Mononuclear cell (primary cell): Measurements from ENCODE around the gene GNB1L. TPM values are rescaled to one million over a fixed set of nuclear protein-coding genes. Genes with fewer than 3 reads are reported as not detected.

Source experiments
- H3K27me3 ChIP-seq: 2 replicates; pipeline ENCODE4 v1.6.0; 2011; ENCODE audit warnings: low read length, control low read depth; ENCODE audit not compliant: insufficient read depth
- H3K4me1 ChIP-seq: 2 replicates; pipeline ENCODE4 v1.5.1; 2011; ENCODE audit warnings: mild to moderate bottlenecking, low read length, control low read depth; ENCODE audit not compliant: insufficient read depth
- H3K4me3 ChIP-seq: 2 replicates; pipeline ENCODE4 v1.5.1; 2011; ENCODE audit warnings: mild to moderate bottlenecking, low read length, moderate library complexity
- H3K9me3 ChIP-seq: 2 replicates; pipeline ENCODE4 v1.5.1; 2011; ENCODE audit warnings: low read depth, mild to moderate bottlenecking, control low read depth, low read length
- total RNA-seq: library from RNA; depleted of rRNA; stranded (reverse); fragments of >200 nt; gene quantifications from one replicate; pipeline ENCODE4 v1.2.3, GENCODE V29; 2012

Gene GNB1L
- total RNA-seq, 1 donor: 1.0 TPM

DNA sequence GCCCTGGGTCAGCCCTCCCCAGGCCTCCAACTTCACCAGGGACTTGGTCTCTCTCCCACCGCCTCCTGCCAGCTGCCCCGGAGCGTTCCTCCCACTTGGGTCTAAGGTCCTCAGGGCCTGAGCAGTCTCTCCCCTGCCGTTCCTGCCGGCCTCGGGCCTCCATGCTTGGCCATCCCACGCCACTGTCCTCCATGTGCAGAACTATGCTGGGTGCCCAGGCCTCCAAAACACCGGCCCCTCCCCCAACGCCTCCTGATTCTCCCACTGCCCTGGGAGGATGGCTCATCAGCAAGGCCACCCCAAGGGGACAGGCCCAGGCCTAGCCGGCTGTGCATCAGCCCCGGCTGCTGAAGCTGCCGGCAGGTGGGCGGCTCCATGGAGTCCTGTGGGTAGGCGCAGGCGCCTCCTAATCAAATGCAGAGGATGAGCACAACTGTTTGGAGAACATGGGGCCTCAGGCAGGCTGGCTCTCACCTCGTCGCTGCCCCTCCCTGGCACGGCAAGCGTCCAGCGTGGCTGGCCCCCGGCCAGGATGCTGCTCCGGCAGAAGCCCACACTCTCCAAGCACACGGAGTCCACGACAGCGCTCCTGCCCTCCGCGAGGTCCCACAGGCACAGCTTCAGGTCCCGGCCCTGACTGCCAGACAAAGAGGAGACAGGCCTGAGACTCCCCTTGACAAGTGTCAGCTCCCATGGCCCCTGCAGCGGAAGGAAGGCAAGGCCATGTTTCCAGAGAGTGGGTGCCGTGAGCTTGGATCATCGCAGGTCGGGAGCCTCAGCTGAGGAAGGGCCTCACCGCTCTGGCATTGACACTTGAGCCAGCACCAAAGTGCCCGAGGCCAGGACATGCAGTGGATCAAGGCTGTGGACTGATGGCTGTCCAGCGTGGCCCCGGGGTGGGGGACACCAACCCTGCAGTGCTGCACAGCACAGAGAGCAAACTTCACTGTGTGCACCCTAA is 42.6 kb downstream of the GNB1L start:
- H3K27me3 ChIP-seq: no peaks in the 10 kb centered on the region
- H3K4me3 ChIP-seq: no peak overlapping the region
- H3K4me1 ChIP-seq: no peaks in the 10 kb centered on the region
- H3K9me3 ChIP-seq: no peaks in the 10 kb centered on the region

DNA sequence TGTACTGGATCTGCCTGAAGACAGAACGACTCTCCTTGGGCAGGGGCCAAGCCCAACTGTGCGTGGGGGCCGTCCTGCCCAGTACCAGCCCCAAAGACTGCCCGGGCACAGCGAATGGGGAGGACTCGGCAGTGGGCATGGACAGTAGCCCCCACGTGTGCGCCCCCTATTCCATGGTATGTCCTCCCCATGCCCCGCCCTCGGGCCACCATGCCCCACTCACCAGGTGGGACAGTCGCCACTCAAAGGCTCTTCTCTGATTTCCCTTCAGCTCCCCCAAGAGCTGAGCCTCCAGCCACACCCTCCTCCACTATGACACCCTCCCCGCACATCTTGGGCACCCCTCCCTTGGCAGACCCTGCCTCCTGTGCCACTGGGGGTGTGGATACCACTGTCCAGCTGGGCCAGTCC is 43.5 kb downstream of the GNB1L start:
- no peaks in the 10 kb centered on the region for H3K4me1 ChIP-seq
- no peak overlapping the region for H3K4me3 ChIP-seq
- H3K9me3 ChIP-seq: no peaks in the 10 kb centered on the region
- H3K27me3 ChIP-seq: no peaks in the 10 kb centered on the region

DNA sequence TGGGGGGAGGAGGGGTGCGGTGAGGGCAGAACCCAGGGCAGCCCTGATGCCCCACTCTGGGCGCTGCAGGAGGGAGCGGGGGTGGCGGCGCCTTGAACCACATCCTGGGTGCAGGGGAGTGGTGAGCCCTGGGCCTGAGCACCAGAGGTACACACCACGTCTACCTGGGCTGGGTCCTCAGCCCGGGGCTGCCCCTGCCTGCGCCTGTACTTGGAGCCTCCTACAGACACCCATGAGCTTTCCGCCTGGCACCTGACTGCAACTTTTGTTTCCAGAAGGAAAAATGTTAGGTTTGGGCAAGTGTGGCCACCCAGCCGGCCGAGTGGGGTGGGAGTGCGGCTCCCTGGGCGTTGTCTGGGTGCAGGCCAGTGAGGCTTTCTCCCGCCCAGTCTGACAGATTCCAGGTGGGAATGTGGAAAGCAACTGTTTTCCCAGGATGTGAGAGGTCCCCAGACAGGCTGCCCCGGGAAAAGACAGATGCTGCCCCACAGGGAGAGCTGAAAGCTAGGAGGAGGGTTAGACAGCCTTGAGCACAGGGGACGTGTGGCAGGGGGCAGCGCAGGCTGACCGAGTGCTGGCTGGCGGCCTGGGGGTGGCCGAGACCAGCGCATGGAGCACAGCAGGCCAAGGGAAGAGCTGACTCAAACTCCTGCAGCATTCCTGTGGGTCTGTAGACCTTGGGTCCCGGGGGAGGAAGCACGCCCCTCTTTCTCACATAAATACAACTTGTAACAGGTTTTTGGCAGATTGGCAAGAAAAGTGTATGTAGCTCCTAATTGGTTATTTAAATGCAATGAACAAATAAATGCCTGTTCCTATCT is 44.1 kb downstream of the GNB1L start:
- Histone ChIP-seq H3K9me3 (no peaks in the 10 kb centered on the region), H3K27me3 (no peaks in the 10 kb centered on the region), H3K4me3 (no peak overlapping the region), H3K4me1 (no peaks in the 10 kb centered on the region)

DNA sequence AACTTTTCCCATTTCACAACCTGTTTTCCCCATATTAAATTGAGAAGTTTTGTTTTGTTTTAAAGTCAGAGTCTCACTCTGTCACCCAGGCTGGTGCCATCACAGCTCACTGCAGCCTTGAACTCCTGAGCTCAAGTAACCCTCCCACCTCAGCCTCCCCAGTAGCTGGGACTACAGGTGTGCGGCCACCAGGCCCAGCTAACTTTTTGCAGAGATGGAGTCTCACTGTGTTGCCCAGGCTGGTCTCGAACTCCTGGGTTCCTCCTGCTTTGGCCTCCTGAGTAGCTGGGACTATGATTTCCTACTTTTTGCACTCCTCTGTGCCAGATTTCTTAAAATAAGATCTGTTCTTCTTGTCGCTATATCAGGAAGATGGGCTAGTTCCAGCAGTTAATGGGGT is 44.9 kb downstream of the GNB1L start:
- Histone ChIP-seq H3K4me3 (no peak overlapping the region), H3K9me3 (no peaks in the 10 kb centered on the region), H3K4me1 (no peaks in the 10 kb centered on the region), H3K27me3 (no peaks in the 10 kb centered on the region)

DNA sequence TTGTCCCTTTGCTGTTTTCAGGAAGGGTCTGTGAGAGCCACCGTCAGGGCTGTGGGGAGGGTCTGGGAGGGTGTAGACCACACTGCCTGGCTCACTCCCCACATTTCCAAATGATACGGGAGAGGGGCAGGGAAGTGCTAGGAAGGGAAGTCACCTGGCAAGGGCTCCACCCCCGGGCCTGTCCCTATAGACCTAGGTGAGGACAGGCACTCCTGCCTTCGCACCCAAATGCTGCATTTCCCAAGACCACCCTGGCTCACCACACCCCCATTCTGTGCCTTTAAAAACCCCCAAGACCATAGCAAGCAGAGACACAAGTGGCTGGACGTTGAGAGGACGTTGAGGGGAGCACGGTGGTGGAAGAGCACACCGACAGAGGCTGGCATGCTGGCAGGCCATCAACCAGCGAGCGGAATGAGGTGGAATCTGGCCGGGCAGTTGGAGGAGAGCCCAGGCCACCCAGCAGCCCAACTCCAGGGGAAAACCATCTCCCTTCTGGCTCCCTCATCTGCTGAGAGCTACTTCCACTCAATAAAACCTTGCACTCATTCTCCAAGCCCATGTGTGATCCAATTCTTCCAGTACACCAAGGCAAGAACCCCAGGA is 45.7 kb downstream of the GNB1L start:
- no peaks in the 10 kb centered on the region for H3K27me3 ChIP-seq
- no peaks in the 10 kb centered on the region for H3K4me1 ChIP-seq
- no peaks in the 10 kb centered on the region for H3K9me3 ChIP-seq
- H3K4me3 ChIP-seq: no peak overlapping the region

DNA sequence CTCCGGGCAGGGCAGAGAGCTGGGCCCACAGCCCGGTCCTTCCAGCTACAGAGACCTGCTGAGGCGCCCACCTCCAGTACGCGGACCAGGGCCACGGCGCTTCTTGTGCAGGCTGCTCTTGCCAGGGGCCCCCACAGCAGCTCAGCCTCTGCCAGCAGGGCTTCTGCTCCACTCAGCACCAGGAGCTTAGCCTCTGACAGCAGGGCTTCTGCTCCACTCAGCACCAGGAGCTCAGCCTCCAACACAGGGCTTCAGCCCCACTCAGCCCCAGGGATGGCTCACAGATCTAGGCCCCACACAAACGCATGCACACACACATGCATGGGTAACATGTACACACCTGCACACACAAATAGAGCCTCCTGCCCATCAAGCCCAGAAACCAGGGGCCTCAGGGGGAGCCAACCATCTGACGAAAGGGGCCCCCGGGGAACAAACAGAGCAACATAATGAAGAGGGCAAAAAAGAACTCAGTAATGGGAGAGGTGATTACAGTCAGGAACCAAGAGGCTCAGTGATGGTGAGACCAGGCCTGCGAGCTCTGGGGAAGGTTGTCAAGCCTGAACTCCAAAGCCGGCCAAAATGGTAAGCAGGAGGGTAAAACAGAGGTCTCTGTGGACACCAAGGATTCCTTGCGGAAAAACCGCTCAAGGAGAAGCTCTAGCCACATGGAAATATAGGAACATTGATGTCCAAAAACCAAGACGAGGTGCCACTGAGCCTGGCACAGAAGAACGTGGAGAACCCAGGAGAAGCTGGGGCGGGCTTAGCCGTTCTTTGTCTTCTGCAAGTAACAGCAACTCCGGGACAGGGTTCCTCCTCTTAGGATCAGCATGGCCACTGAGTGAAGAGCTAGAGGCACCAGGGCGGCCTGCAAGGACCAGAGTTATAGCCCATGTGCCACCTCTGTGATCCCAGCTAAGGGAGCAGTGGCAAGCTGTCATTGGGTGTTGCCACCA is 46.5 kb downstream of the GNB1L start:
- H3K4me3 ChIP-seq: no peak overlapping the region
- H3K9me3 ChIP-seq: no peaks in the 10 kb centered on the region
- H3K27me3 ChIP-seq: no peaks in the 10 kb centered on the region
- H3K4me1 ChIP-seq: no peaks in the 10 kb centered on the region

DNA sequence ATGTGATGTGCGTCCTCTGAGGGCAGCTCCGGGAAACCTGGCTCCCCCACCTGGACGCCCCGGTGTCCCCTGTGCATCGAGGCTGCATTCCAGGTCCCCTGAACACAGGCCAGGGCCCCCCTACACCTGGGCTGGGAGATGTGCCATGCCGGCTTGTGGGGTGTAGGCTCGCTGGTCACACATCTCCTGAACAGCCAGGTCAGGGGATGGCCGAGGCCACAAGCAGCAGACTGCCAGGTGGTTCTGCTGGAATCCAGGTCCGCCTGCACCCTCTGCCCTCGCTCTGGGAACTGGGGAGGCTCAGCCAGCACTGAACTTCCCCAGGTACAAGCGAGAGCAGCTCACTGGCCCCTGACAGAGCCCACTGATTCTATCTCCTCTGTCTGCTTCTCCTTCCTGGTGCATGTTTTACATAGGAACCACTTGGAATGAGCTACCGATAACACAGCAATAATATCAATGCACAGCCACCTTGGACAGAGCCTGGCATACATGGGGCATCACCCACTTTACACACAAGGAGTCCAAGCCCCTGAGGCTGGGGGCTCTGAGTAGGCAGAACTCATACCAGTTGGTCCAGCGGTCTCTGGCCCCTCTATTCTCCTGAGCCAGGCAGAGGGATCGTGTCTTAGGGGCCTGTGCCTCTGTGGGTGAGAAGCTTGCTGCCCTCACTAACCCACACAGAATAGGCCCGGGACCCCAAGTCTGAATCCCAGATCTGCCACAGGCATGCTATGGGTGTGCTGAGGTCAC is 47.3 kb downstream of the GNB1L start:
- Histone ChIP-seq H3K4me1 (no peaks in the 10 kb centered on the region), H3K9me3 (no peaks in the 10 kb centered on the region), H3K27me3 (no peaks in the 10 kb centered on the region), H3K4me3 (no peak overlapping the region)

DNA sequence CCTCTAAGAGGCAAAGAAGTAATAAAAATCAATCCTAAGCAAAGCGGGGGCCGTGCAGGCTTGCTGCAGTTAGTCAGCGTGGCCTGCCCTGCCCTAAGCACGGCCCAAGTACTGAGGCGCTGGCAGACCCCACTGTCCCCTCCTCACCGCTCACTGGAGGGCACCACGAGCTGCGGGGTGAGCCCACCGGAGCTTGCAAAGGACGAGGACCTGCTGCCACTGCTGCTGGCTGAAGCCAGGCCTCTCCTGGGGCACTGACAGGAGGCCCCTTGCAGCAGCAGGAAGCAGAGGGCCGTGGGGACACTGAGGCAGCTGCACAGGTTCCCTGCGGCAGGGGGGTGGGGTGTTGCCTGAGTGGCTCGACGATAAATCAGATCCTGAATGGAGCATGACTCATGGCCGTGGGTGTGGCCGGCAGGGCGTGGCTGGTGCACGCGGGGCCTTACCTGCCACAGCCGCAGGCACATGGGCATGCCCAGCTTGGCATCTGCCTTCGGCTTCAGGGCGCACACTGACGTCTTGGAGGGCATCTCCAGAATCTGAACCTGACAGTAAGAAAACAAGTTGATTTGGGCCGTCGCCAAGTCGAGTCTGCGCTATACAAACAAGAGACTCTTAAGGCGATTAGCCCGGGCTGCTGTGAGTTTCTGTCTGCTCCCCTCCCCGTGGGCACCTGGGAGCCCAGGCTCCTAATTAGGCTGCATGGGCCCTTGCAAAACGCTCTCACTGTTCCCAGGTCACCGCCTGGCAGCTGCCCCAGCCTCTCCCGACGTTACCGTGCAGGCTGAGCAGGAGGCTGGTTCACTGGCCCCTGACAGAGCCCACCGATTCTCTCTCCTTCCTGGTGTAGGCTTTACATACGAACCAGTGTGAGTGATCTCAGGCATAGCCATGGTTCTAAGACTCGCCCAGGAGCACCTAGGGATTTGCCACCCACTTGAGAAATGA is 48.2 kb downstream of the GNB1L start:
- no peaks in the 10 kb centered on the region for H3K27me3 ChIP-seq
- no peaks in the 10 kb centered on the region for H3K9me3 ChIP-seq
- H3K4me3 ChIP-seq: no peak overlapping the region
- H3K4me1 ChIP-seq: no peaks in the 10 kb centered on the region

DNA sequence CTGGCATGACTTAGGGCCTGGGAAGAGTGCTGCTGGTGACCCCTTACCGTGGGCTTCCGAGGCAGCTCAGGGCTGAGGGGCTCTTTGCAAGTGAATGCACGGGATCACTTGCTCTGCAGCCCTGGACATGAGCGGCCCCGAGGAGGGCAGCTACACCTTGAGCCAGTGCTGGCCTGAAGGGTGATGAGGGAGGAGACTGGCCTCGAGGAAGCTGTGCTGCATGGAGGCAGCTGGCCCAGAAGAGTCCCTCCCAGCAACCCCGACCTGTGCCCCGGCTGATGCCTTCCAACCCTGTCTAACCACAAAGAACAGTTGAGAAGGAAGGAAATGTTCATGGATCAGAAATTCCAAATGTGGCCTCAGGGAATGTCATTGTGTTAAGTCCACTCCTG is 48.9 kb downstream of the GNB1L start:
- Histone ChIP-seq H3K27me3 (no peaks in the 10 kb centered on the region), H3K9me3 (no peaks in the 10 kb centered on the region)

DNA sequence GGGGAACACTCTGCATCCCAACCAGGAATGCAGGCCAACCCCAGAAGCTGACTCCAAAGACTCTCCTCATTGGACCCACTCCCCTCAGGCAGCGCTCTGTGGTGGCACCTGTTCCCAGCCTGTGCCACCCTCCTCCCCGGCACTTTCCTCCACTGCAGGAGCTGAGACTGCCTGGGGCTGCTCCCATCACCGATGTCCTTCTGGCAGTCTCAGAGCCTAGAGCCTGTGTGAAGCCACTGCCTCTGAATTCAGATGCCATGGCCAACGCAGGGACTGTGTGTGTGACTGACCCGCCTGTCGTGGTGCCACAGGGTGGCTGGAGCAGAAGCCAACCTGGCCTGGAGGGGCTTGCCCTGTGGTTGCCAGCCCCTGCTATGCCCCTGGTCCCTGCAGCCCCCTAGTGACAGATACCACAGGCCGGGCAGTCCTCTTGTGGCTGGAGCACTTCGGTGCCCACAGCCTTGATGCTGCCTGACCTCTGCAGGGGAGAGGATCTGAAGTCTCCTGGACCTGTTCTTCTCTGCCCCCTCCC is 50.9 kb downstream of the GNB1L start:
- Histone ChIP-seq H3K4me3 (no peak overlapping the region), H3K9me3 (no peaks in the 10 kb centered on the region), H3K4me1 (no peaks in the 10 kb centered on the region)

More for the DNA sequence above, 48.9 kb downstream of the GNB1L start:
- Histone ChIP-seq H3K4me3 (no peak overlapping the region), H3K4me1 (no peaks in the 10 kb centered on the region)

DNA sequence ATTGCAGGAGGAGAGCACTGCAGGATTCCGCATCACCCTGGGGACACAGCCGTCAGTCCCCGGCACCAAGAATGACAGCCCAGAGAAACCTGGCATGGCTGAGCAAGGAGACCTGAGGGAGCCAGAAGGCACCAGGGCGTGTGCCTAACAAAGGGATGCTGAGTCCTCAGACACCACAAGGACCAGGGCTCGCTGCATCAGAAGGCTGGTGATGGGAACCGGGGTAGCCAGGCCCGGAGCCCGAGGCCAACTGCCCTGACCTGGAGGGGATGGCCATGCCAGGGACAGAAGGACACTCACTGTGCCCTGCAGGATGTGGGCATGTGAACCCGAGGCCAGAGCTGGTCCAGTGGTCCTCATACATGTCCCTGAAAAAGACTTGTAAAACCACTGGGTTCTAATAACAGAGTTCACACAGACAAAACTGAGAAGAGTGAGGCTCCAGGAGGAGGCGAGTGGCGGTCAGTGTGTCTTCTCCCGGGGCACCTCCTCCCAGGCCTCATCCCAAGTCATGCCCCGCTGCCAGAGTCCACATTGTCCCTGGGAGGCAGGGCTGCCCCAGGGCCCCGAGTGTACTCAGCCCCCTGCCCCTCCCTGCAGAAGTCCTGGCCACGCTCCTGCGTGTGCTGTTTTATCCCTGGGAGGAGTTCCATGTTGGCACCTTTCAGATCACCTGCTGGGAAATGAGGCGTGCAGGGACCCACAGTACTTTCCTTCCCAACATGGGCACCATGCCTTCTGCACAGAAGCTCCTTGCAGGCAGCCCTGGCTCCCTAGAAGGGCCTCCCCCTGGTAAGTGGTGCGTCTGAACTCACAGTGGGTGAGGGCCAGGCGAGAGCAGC is 51.6 kb downstream of the GNB1L start:
- Histone ChIP-seq H3K9me3 (no peaks in the 10 kb centered on the region), H3K4me1 (no peaks in the 10 kb centered on the region), H3K27me3 (no peaks in the 10 kb centered on the region), H3K4me3 (no peak overlapping the region)

More for the DNA sequence above, 50.9 kb downstream of the GNB1L start:
- no peaks in the 10 kb centered on the region for H3K27me3 ChIP-seq
